Keratinocyte (primary cell): ENCODE data around the gene DCAF8. TPM values are rescaled to one million over a fixed set of nuclear protein-coding genes. Genes with fewer than 3 reads are reported as not detected.

Experiments used
- DNase-seq: peaks from one replicate; pipeline ENCODE4 v3.0.0-alpha.2; 2011; ENCODE audit warnings: low read depth, missing footprints, low spot score
- FAIRE-seq: peaks from 2 replicates; lab custom pipeline; 2011; peaks lifted over from hg19 to GRCh38; lab: Jason Lieb, UNC
- H2AFZ ChIP-seq: 2 replicates; pipeline ENCODE4 v1.6.0; 2012; ENCODE audit warnings: low read length, control low read depth, inconsistent platforms; ENCODE audit not compliant: control insufficient read depth
- H3K27ac ChIP-seq: 2 replicates; pipeline ENCODE4 v1.5.1; 2011; ENCODE audit warnings: low read length; ENCODE audit not compliant: control insufficient read depth, insufficient read depth
- H3K27me3 ChIP-seq: 3 replicates; pipeline ENCODE4 v1.6.0; 2011; ENCODE audit warnings: low read length; ENCODE audit not compliant: control insufficient read depth, insufficient read depth; ENCODE audit errors: extremely low read depth
- H3K36me3 ChIP-seq, 2 experiments: 2 replicates in 1 of 2; 3 replicates in 1 of 2; pipeline ENCODE4 v1.5.1; 2011; ENCODE audit warnings: low read length in 2 of 2, mild to moderate bottlenecking in 1 of 2; ENCODE audit not compliant: control insufficient read depth in 2 of 2, insufficient read depth in 2 of 2; ENCODE audit errors: extremely low read depth in 1 of 2
- H3K4me1 ChIP-seq: 3 replicates; pipeline ENCODE4 v1.5.1; 2011; ENCODE audit warnings: low read length; ENCODE audit not compliant: control insufficient read depth, insufficient read depth; ENCODE audit errors: extremely low read depth
- H3K4me2 ChIP-seq: 3 replicates; pipeline ENCODE4 v1.6.0; 2011; ENCODE audit warnings: low read depth, low read length; ENCODE audit not compliant: control insufficient read depth, insufficient read depth; ENCODE audit errors: extremely low read depth
- H3K4me3 ChIP-seq, 3 experiments: fragments of 200-600 bp in 1 of 3; sonication (generic) in 1 of 3; 2 replicates in 2 of 3; 3 replicates in 1 of 3; pipeline ENCODE4 v1.5.1; 2011 to 2016; ENCODE audit warnings: low read length in 3 of 3, mild to moderate bottlenecking in 3 of 3, control low read depth in 2 of 3, inconsistent platforms in 1 of 3, low read depth in 1 of 3, mixed read lengths in 1 of 3, mixed run types in 1 of 3, moderate library complexity in 1 of 3; ENCODE audit not compliant: control insufficient read depth in 2 of 3, insufficient read depth in 2 of 3; ENCODE audit errors: extremely low read depth in 1 of 3
- H3K79me2 ChIP-seq: 2 replicates; pipeline ENCODE4 v1.6.0; 2012; ENCODE audit warnings: low read length; ENCODE audit not compliant: control insufficient read depth, insufficient read depth
- H3K9ac ChIP-seq: 3 replicates; pipeline ENCODE4 v1.6.0; 2011; ENCODE audit warnings: low read length; ENCODE audit not compliant: control insufficient read depth, insufficient read depth; ENCODE audit errors: extremely low read depth
- H3K9me1 ChIP-seq: 3 replicates; pipeline ENCODE4 v1.6.0; 2011; ENCODE audit warnings: low read length; ENCODE audit not compliant: control insufficient read depth, insufficient read depth; ENCODE audit errors: extremely low read depth
- H3K9me3 ChIP-seq: 2 replicates; pipeline ENCODE4 v1.5.1; 2012; ENCODE audit warnings: low read depth, low read length; ENCODE audit not compliant: control insufficient read depth
- H4K20me1 ChIP-seq: 3 replicates; pipeline ENCODE4 v1.6.0; 2011; ENCODE audit warnings: low read length; ENCODE audit not compliant: control insufficient read depth, insufficient read depth; ENCODE audit errors: extremely low read depth
- EZH2 ChIP-seq: IDR thresholded peaks from one replicate; pipeline ENCODE4 v1.6.1; 2012; ENCODE audit warnings: inconsistent platforms, mild to moderate bottlenecking, low read length, moderate library complexity
- dilution Hi-C: fragments of 300-500 bp; cut with MboI; formaldehyde crosslinking; loops from one replicate; pipeline ENCODE4 v1.7.0; 2020; ENCODE audit warnings: low sequenced_read_pairs; ENCODE audit not compliant: extremely low pct_ligation_motif_present
- polyA plus RNA-seq, 5 experiments: library from polyadenylated mRNA; depleted of rRNA in 3 of 5; stranded (reverse) in 3 of 5; stranded (forward) in 1 of 5; unstranded in 1 of 5; fragments of >200 nt; gene quantifications; 1 replicate in 1 of 5; 2 replicates in 3 of 5; 3 replicates in 1 of 5; pipeline versions ENCODE4 v1.2.1 to v1.2.3, GENCODE V29; 2011 to 2012; ENCODE audit warnings: missing spikeins in 2 of 5, low read depth in 1 of 5, low replicate concordance in 1 of 5
- TF ChIP-seq, protein P1 (sequence below), 3 experiments: IDR thresholded peaks in 1 of 3; conservative IDR thresholded peaks in 1 of 3; optimal IDR thresholded peaks in 1 of 3; 2 replicates in 2 of 3; 3 replicates in 1 of 3; pipeline versions ENCODE3 to v1.5.1; 2011; ENCODE audit warnings: low read length in 3 of 3, mild to moderate bottlenecking in 3 of 3, moderate library complexity in 2 of 3, control low read depth in 1 of 3, inconsistent platforms in 1 of 3; ENCODE audit not compliant: insufficient read depth in 2 of 3; ENCODE audit errors: extremely low read depth in 1 of 3

Gene DCAF8
- polyA plus RNA-seq, 1 donor (not counting 4 experiments of a cell fraction or from before 2014, with no cell fraction given): 81.2 TPM

- peaks cover 7% of the 10 kb centered on the region for H4K20me1 ChIP-seq
- no peaks in the 10 kb centered on the region for H3K27me3 ChIP-seq
- H3K79me2 ChIP-seq: peaks cover 57% of the 10 kb centered on the region
- H3K4me3 ChIP-seq: no peak overlapping the region
- H3K9me3 ChIP-seq: no peaks in the 10 kb centered on the region
- no peak overlapping the region for H3K27ac ChIP-seq
- peaks cover 53 to 58% of the 10 kb centered on the region in 2 experiments for H3K36me3 ChIP-seq
- H2AFZ ChIP-seq: no peak overlapping the region
- H3K4me2 ChIP-seq: no peak overlapping the region
- dilution Hi-C loops: no loop called here
- H3K9me1 ChIP-seq: no peaks in the 10 kb centered on the region
- H3K4me1 ChIP-seq: peaks cover 20% of the 10 kb centered on the region
- H3K9ac ChIP-seq: no peak overlapping the region
- no peak for TF ChIP-seq EZH2
- TF ChIP-seq, protein P1, sequence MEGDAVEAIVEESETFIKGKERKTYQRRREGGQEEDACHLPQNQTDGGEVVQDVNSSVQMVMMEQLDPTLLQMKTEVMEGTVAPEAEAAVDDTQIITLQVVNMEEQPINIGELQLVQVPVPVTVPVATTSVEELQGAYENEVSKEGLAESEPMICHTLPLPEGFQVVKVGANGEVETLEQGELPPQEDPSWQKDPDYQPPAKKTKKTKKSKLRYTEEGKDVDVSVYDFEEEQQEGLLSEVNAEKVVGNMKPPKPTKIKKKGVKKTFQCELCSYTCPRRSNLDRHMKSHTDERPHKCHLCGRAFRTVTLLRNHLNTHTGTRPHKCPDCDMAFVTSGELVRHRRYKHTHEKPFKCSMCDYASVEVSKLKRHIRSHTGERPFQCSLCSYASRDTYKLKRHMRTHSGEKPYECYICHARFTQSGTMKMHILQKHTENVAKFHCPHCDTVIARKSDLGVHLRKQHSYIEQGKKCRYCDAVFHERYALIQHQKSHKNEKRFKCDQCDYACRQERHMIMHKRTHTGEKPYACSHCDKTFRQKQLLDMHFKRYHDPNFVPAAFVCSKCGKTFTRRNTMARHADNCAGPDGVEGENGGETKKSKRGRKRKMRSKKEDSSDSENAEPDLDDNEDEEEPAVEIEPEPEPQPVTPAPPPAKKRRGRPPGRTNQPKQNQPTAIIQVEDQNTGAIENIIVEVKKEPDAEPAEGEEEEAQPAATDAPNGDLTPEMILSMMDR (optimal IDR thresholded peaks at IDR 0.05 in 1 of 3, IDR thresholded peaks at IDR 0.05 in 1 of 3, conservative IDR thresholded peaks at IDR 0.05 in 1 of 3; ENCODE audit: extremely low read depth in 1 of 3, insufficient read depth in 2 of 3, low read length in 3 of 3): no peak
- no peak for FAIRE-seq
- DNase-seq: no peak
These were observed 52.9 kb downstream of the DCAF8 start for GRCh38 chr1:160209321-160210046.

GRCh38 chr1:160208557-160209320 is 53.6 kb downstream of the DCAF8 start:
- dilution Hi-C loops: no loop called here
- Histone ChIP-seq H3K9me3 (no peaks in the 10 kb centered on the region), H4K20me1 (peaks cover 7% of the 10 kb centered on the region), H3K4me1 (peaks cover 21% of the 10 kb centered on the region), H3K9ac (no peak overlapping the region), H3K4me3 (no peak overlapping the region), H3K27ac (no peak overlapping the region), H2AFZ (no peak overlapping the region), H3K36me3 (peaks cover 48 to 52% of the 10 kb centered on the region in 2 experiments), H3K79me2 (peaks cover 57% of the 10 kb centered on the region), H3K9me1 (no peaks in the 10 kb centered on the region), H3K27me3 (no peaks in the 10 kb centered on the region), H3K4me2 (no peak overlapping the region)
- TF ChIP-seq, protein P1 (optimal IDR thresholded peaks at IDR 0.05 in 1 of 3, IDR thresholded peaks at IDR 0.05 in 1 of 3, conservative IDR thresholded peaks at IDR 0.05 in 1 of 3; ENCODE audit: extremely low read depth in 1 of 3, insufficient read depth in 2 of 3, low read length in 3 of 3): no peak
- TF ChIP-seq EZH2: no peak
- FAIRE-seq (no peak), DNase-seq (no peak)
